C4-2B (cell line): ENCODE data around the gene MBOAT2.

Experiments
- CTCF ChIP-seq: fragments of 450-650 bp; conservative IDR thresholded peaks from 2 replicates; pipeline ENCODE4 v1.5.1; 2017; ENCODE audit warnings: mild to moderate bottlenecking
- ZFX ChIP-seq: fragments of 450-650 bp; IDR thresholded peaks from 2 replicates; pipeline ENCODE4 v1.6.1; 2017

GRCh38 chr2:9021563-9022211 lies 18.2 kb upstream of the MBOAT2 start:
- TF ChIP-seq CTCF (no peak), ZFX (no peak)
